Fibroblast of lung (primary cell): ENCODE data around the gene CHN2. TPM values are rescaled to one million over a fixed set of nuclear protein-coding genes. Genes with fewer than 3 reads are reported as not detected.

Experiments
- DNase-seq, 2 donors: peaks; one replicate each; pipeline versions ENCODE4 v3.0.0 to v3.0.0-alpha.2; 2010; ENCODE audit warnings: low read depth in 2 of 2
- H2AFZ ChIP-seq: 2 replicates; pipeline ENCODE4 v1.5.1; 2012; ENCODE audit warnings: low read length, control low read depth, inconsistent platforms
- H3K27ac ChIP-seq: 2 replicates; pipeline ENCODE4 v1.5.1; 2011; ENCODE audit warnings: low read length, control low read depth; ENCODE audit not compliant: insufficient read depth
- H3K27me3 ChIP-seq: 2 replicates; pipeline ENCODE4 v1.5.1; 2011; ENCODE audit warnings: mild to moderate bottlenecking, low read length; ENCODE audit not compliant: control insufficient read depth, insufficient read depth
- H3K36me3 ChIP-seq: 2 replicates; pipeline ENCODE4 v1.5.1; 2011; ENCODE audit warnings: low read length; ENCODE audit not compliant: control insufficient read depth, insufficient read depth
- H3K4me1 ChIP-seq: 2 replicates; pipeline ENCODE4 v1.5.1; 2011; ENCODE audit warnings: low read length; ENCODE audit not compliant: control insufficient read depth, insufficient read depth; ENCODE audit errors: extremely low read depth
- H3K4me2 ChIP-seq: 2 replicates; pipeline ENCODE4 v1.5.1; 2011; ENCODE audit warnings: low read length, control low read depth; ENCODE audit not compliant: insufficient read depth; ENCODE audit errors: extremely low read depth
- H3K4me3 ChIP-seq, 4 experiments: fragments of 200-600 bp in 1 of 4; sonication (generic) in 1 of 4; replicated peaks in 1 of 4; 2 replicates each; pipeline ENCODE4 v1.5.1; 2011 to 2016; ENCODE audit warnings: low read length in 4 of 4, low read depth in 3 of 4, mild to moderate bottlenecking in 3 of 4, control low read depth in 2 of 4, inconsistent platforms in 1 of 4, mixed read lengths in 1 of 4; ENCODE audit not compliant: insufficient read depth in 1 of 4; ENCODE audit errors: control extremely low read depth in 1 of 4
- H3K79me2 ChIP-seq: 2 replicates; pipeline ENCODE4 v1.5.1; 2012; ENCODE audit warnings: mild to moderate bottlenecking, low read length, inconsistent platforms; ENCODE audit not compliant: control insufficient read depth, insufficient read depth
- H3K9ac ChIP-seq: 2 replicates; pipeline ENCODE4 v1.5.1; 2011; ENCODE audit warnings: mild to moderate bottlenecking, low read length, control low read depth; ENCODE audit not compliant: insufficient read depth
- H3K9me3 ChIP-seq: 2 replicates; pipeline ENCODE4 v1.5.1; 2012; ENCODE audit warnings: low read depth, low read length; ENCODE audit not compliant: control insufficient read depth, insufficient read depth
- H4K20me1 ChIP-seq: 2 replicates; pipeline ENCODE4 v1.5.1; 2011; ENCODE audit warnings: low read length; ENCODE audit not compliant: control insufficient read depth, insufficient read depth; ENCODE audit errors: extremely low read depth
- EZH2 ChIP-seq: IDR thresholded peaks from 2 replicates; pipeline ENCODE4 v1.5.1; 2012; ENCODE audit warnings: low read length, control low read depth, mild to moderate bottlenecking; ENCODE audit errors: missing control alignments
- polyA plus RNA-seq, 2 donors: library from polyadenylated mRNA; depleted of rRNA in 1 of 2; stranded (reverse) in 1 of 2; unstranded in 1 of 2; fragments of >200 nt; gene quantifications; 2 replicates each; pipeline ENCODE4 v1.2.1, GENCODE V29; 2011 to 2012; ENCODE audit warnings: missing spikeins in 1 of 2
- total RNA-seq: library from RNA; depleted of rRNA; stranded (reverse); fragments of >200 nt; gene quantifications from 2 replicates; pipeline ENCODE4 v1.2.1, GENCODE V29; 2014
- TF ChIP-seq, protein P1 (sequence below), 2 donors: IDR thresholded peaks in 1 of 2; conservative IDR thresholded peaks in 1 of 2; 1 replicate in 1 of 2; 2 replicates in 1 of 2; pipeline ENCODE4 v1.5.1; 2011 to 2012; ENCODE audit warnings: low read length in 2 of 2, control low read depth in 1 of 2, inconsistent platforms in 1 of 2, low read depth in 1 of 2, mild to moderate bottlenecking in 1 of 2

The CHN2 gene
- total and polyA plus RNA-seq, 2 donors (not counting 1 experiment from before 2014, with no cell fraction given), result 0.33 to 0.53 TPM

DNA sequence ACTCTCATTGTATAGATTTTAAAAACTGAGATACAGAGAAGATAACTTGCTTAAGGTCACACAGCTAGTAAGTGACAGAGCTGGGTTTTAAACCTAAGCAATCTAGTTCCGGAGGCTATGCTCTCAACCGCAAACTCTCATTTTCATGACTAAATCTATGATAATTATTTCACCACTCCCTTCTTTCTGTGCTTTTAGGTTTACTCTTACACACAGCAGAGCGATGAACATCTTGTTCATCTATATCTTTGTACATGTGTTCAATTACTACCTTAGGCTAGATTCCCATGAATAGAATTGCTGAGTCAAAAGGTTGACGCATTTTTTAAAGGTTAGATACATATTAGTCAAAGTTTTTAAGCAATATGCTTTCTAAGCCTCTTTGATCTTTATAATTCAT is 154.8 kb downstream of the CHN2 start:
- no peak overlapping the region for H3K27ac ChIP-seq
- no peaks in the 10 kb centered on the region for H3K9me3 ChIP-seq
- no peak for TF ChIP-seq EZH2
- TF ChIP-seq, protein P1, sequence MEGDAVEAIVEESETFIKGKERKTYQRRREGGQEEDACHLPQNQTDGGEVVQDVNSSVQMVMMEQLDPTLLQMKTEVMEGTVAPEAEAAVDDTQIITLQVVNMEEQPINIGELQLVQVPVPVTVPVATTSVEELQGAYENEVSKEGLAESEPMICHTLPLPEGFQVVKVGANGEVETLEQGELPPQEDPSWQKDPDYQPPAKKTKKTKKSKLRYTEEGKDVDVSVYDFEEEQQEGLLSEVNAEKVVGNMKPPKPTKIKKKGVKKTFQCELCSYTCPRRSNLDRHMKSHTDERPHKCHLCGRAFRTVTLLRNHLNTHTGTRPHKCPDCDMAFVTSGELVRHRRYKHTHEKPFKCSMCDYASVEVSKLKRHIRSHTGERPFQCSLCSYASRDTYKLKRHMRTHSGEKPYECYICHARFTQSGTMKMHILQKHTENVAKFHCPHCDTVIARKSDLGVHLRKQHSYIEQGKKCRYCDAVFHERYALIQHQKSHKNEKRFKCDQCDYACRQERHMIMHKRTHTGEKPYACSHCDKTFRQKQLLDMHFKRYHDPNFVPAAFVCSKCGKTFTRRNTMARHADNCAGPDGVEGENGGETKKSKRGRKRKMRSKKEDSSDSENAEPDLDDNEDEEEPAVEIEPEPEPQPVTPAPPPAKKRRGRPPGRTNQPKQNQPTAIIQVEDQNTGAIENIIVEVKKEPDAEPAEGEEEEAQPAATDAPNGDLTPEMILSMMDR (conservative IDR thresholded peaks at IDR 0.05 in 1 of 2, IDR thresholded peaks at IDR 0.05 in 1 of 2; ENCODE audit: low read depth in 1 of 2, low read length in 2 of 2), result no peak
- H3K9ac ChIP-seq, result no peak overlapping the region
- no peak overlapping the region for H2AFZ ChIP-seq
- no peaks in the 10 kb centered on the region for H4K20me1 ChIP-seq
- H3K79me2 ChIP-seq, result no peaks in the 10 kb centered on the region
- no peak overlapping the region for H3K4me3 ChIP-seq
- no peaks in the 10 kb centered on the region for H3K4me1 ChIP-seq
- no peak for DNase-seq
- H3K36me3 ChIP-seq, result no peaks in the 10 kb centered on the region
- H3K4me2 ChIP-seq, result no peak overlapping the region
- no peaks in the 10 kb centered on the region for H3K27me3 ChIP-seq

DNA sequence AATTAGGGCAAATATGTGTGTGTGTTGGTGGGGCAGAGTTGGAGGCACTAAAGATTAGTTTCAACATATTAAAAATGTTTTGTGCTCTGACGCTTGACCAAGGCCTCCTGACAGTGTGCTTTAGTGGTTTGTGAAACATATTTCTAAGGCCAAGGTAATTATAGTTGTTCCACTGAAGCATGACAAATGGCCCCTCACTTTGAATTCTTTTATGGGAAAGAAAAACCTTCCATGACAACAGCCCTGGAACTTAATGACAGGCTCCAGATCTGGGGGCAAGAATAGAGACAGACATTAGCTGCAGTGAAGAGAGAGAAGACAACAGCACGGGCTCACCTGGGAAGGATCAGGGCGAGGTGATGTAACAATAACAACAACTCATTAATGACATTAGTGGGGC is 155.8 kb downstream of the CHN2 start:
- H3K36me3 ChIP-seq, result no peaks in the 10 kb centered on the region
- H3K4me2 ChIP-seq, result no peak overlapping the region
- no peaks in the 10 kb centered on the region for H3K27me3 ChIP-seq
- no peak overlapping the region for H3K4me3 ChIP-seq
- no peaks in the 10 kb centered on the region for H4K20me1 ChIP-seq
- no peaks in the 10 kb centered on the region for H3K4me1 ChIP-seq
- no peak overlapping the region for H3K27ac ChIP-seq
- no peaks in the 10 kb centered on the region for H3K9me3 ChIP-seq
- H3K79me2 ChIP-seq, result no peaks in the 10 kb centered on the region
- TF ChIP-seq, protein P1 (conservative IDR thresholded peaks at IDR 0.05 in 1 of 2, IDR thresholded peaks at IDR 0.05 in 1 of 2; ENCODE audit: low read depth in 1 of 2, low read length in 2 of 2), result no peak
- no peak for TF ChIP-seq EZH2
- no peak overlapping the region for H2AFZ ChIP-seq
- DNase-seq, result peak in 1 of 2 donors; percentile 40
- H3K9ac ChIP-seq, result no peak overlapping the region

- Histone ChIP-seq H2AFZ (no peak overlapping the region), H3K4me3 (no peak overlapping the region), H3K27me3 (no peaks in the 10 kb centered on the region), H3K9ac (no peak overlapping the region), H3K79me2 (no peaks in the 10 kb centered on the region), H4K20me1 (no peaks in the 10 kb centered on the region), H3K4me1 (no peaks in the 10 kb centered on the region), H3K36me3 (no peaks in the 10 kb centered on the region), H3K9me3 (no peaks in the 10 kb centered on the region), H3K4me2 (no peak overlapping the region), H3K27ac (no peak overlapping the region)
- no peak for DNase-seq
- TF ChIP-seq EZH2, result no peak
- TF ChIP-seq, protein P1 (conservative IDR thresholded peaks at IDR 0.05 in 1 of 2, IDR thresholded peaks at IDR 0.05 in 1 of 2; ENCODE audit: low read depth in 1 of 2, low read length in 2 of 2), result no peak
These were observed 157.5 kb downstream of the CHN2 start for GRCh38 chr7:29352041-29352440.
